ENCODE measurements around the gene CHID1.

Gene CHID1

DNA sequence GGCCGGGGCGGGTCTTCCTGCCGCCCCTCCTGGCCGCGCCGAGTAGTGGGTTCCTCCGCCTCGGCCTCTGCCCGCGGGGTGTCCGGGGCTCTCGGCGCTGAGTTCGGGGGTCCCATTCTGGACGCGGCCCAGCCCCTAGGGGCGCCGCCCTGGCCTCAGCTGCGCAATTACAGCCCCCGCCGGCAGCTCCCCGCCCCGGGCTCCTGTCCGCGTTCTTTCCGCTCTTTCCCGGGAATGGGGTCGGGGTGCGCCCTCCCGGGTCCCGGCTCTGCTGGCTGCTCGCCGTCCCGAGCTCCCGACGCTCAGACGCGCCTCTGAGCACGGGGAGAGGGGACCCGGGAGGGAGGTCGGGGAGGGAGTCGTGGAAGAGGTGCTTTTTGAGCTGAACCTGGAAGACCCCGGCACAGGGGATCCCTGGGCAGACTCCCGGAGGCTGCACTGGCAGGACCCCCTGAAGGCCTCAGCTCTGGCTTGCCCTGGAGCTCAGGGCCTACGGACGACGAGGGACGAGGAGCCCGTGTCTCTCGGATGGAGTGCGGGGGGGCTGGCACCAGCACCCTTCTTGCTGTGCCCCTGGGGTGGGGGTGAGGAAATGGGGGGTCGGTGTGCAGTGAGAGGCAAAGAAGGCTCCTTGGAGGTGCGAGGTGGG, 67.4 kb downstream of the CHID1 start:
- Histone ChIP-seq H2AK5ac (ENCODE audit: low read length, severe bottlenecking) (peak overlapping the region; percentile 72), H3K9me3 (ENCODE audit: control insufficient read depth, low read length) (no peaks in the 10 kb centered on the region), H4K8ac (ENCODE audit: low read length) (peak overlapping the region; percentile 79), H3K36me3 (ENCODE audit: control insufficient read depth in 1 of 2, insufficient read depth in 2 of 2, low read depth in 1 of 2, low read length in 2 of 2) (peaks cover 31 to 35% of the 10 kb centered on the region in 2 experiments), H3K4me1 (ENCODE audit: control insufficient read depth, insufficient read depth, low read depth, low read length) (peaks cover 67% of the 10 kb centered on the region), H2BK120ac (ENCODE audit: low read depth, low read length) (peak overlapping the region; percentile 100), H3K4ac (ENCODE audit: low read depth in 1 of 2, low read length in 2 of 2) (peak overlapping the region; percentile 79 to 96), H3K14ac (ENCODE audit: low read length in 2 of 2) (peak overlapping the region in 1 of 2 experiments; percentile 80), H3K18ac (ENCODE audit: low read depth in 1 of 2, low read length in 2 of 2) (peak overlapping the region; percentile 98 to 99), H2BK5ac (ENCODE audit: low read depth, low read length, poor library complexity, severe bottlenecking) (peak overlapping the region; percentile 75), H3K4me2 (ENCODE audit: low read length, poor library complexity, severe bottlenecking) (peak overlapping the region; percentile 93), H2BK15ac (ENCODE audit: low read depth, poor library complexity, severe bottlenecking) (peak overlapping the region; percentile 99), H3K4me3 (ENCODE audit: insufficient read depth in 1 of 2, low read depth in 1 of 2, low read length in 2 of 2) (peak overlapping the region; percentile 90 to 94), H3K23ac (ENCODE audit: low read length in 2 of 2) (peak overlapping the region in 1 of 2 experiments; percentile 9), H3K27ac (ENCODE audit: low read length, poor library complexity, severe bottlenecking) (peak overlapping the region; percentile 99), H4K91ac (ENCODE audit: low read length) (peak overlapping the region; percentile 97), H3K9ac (ENCODE audit: low read length) (peak overlapping the region; percentile 96), H3K79me1 (replicated peaks; ENCODE audit: low read length, poor library complexity, severe bottlenecking) (peaks cover 9% of the 10 kb centered on the region), H2AFZ (ENCODE audit: low read depth, low read length) (no peak overlapping the region), H3K27me3 (ENCODE audit: control insufficient read depth in 1 of 2, insufficient read depth in 1 of 2, low read length in 2 of 2) (no peaks in the 10 kb centered on the region), H2BK12ac (ENCODE audit: low read length in 2 of 2) (peak overlapping the region; percentile 75 to 81)
- WGBS = 1% methylated on average over 47 of the region's 53 CpGs
- peak; percentile 48 for DNase-seq

DNA sequence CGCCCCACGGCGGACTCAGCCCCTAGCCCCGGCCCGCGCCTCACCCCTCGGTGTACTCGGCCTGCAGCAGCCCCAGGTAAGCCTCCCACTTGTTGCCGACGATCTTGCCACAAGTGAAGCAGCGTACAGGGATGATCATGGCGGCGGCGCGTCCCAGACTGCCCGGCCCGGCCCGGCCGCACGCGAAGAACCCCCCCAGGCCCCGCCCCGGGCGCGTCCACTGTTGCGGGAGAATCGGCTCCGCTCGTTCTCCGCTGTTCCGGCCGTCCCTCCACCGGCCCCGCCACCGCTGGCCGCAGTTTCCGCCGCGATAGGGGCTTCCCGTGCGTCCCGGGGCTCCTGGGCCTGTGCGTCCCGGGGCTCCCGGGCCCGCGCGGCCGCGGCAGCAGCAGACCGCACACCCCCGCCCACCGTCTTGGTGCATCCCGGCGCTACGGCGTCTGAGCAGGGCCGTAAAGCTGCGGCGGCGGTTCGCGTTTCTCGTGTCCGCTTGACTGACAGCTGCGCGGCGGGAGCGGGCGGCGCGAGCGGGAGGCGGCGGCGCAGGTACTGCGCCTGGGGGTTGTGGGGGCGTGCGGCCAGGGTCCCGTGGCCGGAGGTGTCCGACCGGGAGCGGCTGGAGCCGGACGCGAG, 68.1 kb downstream of the CHID1 start, which contains the start of the genes POLR2L and TSPAN4:
Gene POLR2L, minus strand, starts transcription at position 160 of the 633 bp plus-strand sequence. Its CDS starts 21 bp downstream, at position 139.
Gene TSPAN4, plus strand, starts transcription at position 483 of the 633 bp plus-strand sequence. CDS start 7,453 bp downstream, outside the sequence.
- Histone ChIP-seq H3K9ac (ENCODE audit: low read length) (peak within 1 kb of the TSS; percentile 96), H3K18ac (ENCODE audit: low read depth in 1 of 2, low read length in 2 of 2) (peak within 1 kb of the TSS; percentile 98 to 99), H3K79me1 (replicated peaks; ENCODE audit: low read length, poor library complexity, severe bottlenecking) (peaks cover 4% of the 10 kb centered on the region), H3K4ac (ENCODE audit: low read depth in 1 of 2, low read length in 2 of 2) (peak within 1 kb of the TSS; percentile 96), H2AK5ac (ENCODE audit: low read length, severe bottlenecking) (peak within 1 kb of the TSS; percentile 72), H4K8ac (ENCODE audit: low read length) (peak within 1 kb of the TSS; percentile 94), H3K9me3 (ENCODE audit: control insufficient read depth, low read length) (no peaks in the 10 kb centered on the region), H3K4me1 (ENCODE audit: control insufficient read depth, insufficient read depth, low read depth, low read length) (peaks cover 68% of the 10 kb centered on the region), H2BK120ac (ENCODE audit: low read depth, low read length) (peak within 1 kb of the TSS; percentile 100), H3K14ac (ENCODE audit: low read length in 2 of 2) (peak within 1 kb of the TSS in 1 of 2 experiments; percentile 98), H3K4me3 (ENCODE audit: insufficient read depth in 1 of 2, low read depth in 1 of 2, low read length in 2 of 2) (peak within 1 kb of the TSS; percentile 90 to 94), H2BK5ac (ENCODE audit: low read depth, low read length, poor library complexity, severe bottlenecking) (peak within 1 kb of the TSS; percentile 99), H3K4me2 (ENCODE audit: low read length, poor library complexity, severe bottlenecking) (peak within 1 kb of the TSS; percentile 93), H2BK12ac (ENCODE audit: low read length in 2 of 2) (peak within 1 kb of the TSS; percentile 81 to 91), H2BK15ac (ENCODE audit: low read depth, poor library complexity, severe bottlenecking) (peak within 1 kb of the TSS; percentile 99), H3K36me3 (ENCODE audit: control insufficient read depth in 1 of 2, insufficient read depth in 2 of 2, low read depth in 1 of 2, low read length in 2 of 2) (peaks cover 37 to 42% of the 10 kb centered on the region in 2 experiments), H3K23ac (ENCODE audit: low read length in 2 of 2) (peak within 1 kb of the TSS in 1 of 2 experiments; percentile 91), H3K27ac (ENCODE audit: low read length, poor library complexity, severe bottlenecking) (peak within 1 kb of the TSS; percentile 99), H3K27me3 (ENCODE audit: control insufficient read depth in 1 of 2, insufficient read depth in 1 of 2, low read length in 2 of 2) (no peaks in the 10 kb centered on the region), H2AFZ (ENCODE audit: low read depth, low read length) (no peak within 1 kb of the TSS), H4K91ac (ENCODE audit: low read length) (peak within 1 kb of the TSS; percentile 99)
- under 1% methylated on average over 68 of the region's 87 CpGs for WGBS
- peak; percentile 89 for DNase-seq

DNA sequence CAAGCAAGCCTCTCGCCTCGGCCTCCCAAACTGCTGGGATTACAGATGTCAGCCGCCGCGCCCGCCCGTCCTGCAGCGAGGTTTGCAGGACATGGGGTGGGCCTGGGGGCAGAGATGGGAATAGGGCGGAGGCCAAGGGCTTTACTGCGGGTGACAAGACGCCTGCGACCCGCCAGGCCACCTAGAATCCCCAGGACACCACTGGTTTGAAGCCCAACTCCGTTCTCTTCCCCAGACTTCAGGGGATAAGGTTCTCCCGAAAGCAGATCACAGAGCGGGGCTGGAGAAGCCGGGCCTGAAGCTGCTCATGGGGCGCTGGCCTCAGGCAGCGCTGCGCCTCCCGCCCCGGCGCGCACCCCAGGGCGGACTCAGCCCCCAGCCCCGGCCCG, 68.6 kb downstream of the CHID1 start:
- peak overlapping the region; percentile 60 for H3K4me2 ChIP-seq (ENCODE audit: low read length, poor library complexity, severe bottlenecking)
- H3K9ac ChIP-seq (ENCODE audit: low read length) = peak overlapping the region; percentile 96

More for the DNA sequence above, 68.6 kb downstream of the CHID1 start:
- WGBS = under 1% methylated on average over 25 of the region's 27 CpGs
- peak overlapping the region; percentile 42 for H3K27ac ChIP-seq (ENCODE audit: low read length, poor library complexity, severe bottlenecking)
- peaks cover 42 to 45% of the 10 kb centered on the region in 2 experiments for H3K36me3 ChIP-seq (ENCODE audit: control insufficient read depth in 1 of 2, insufficient read depth in 2 of 2, low read depth in 1 of 2, low read length in 2 of 2)
- H3K9me3 ChIP-seq (ENCODE audit: control insufficient read depth, low read length) = no peaks in the 10 kb centered on the region
- no peaks in the 10 kb centered on the region for H3K27me3 ChIP-seq (ENCODE audit: control insufficient read depth in 1 of 2, insufficient read depth in 1 of 2, low read length in 2 of 2)
- H4K91ac ChIP-seq (ENCODE audit: low read length) = peak overlapping the region; percentile 36
- H3K79me1 ChIP-seq (replicated peaks; ENCODE audit: low read length, poor library complexity, severe bottlenecking) = peaks cover 1% of the 10 kb centered on the region
- H2BK5ac ChIP-seq (ENCODE audit: low read depth, low read length, poor library complexity, severe bottlenecking) = no peak overlapping the region
- H4K8ac ChIP-seq (ENCODE audit: low read length) = no peak overlapping the region
- H3K14ac ChIP-seq (ENCODE audit: low read length in 2 of 2) = peak overlapping the region in 1 of 2 experiments; percentile 98
- peak overlapping the region in 1 of 2 experiments; percentile 84 for H3K23ac ChIP-seq (ENCODE audit: low read length in 2 of 2)
- H2BK120ac ChIP-seq (ENCODE audit: low read depth, low read length) = no peak overlapping the region
- no peak overlapping the region for H2AFZ ChIP-seq (ENCODE audit: low read depth, low read length)
- H3K4me1 ChIP-seq (ENCODE audit: control insufficient read depth, insufficient read depth, low read depth, low read length) = peaks cover 69% of the 10 kb centered on the region
- no peak overlapping the region for H2BK15ac ChIP-seq (ENCODE audit: low read depth, poor library complexity, severe bottlenecking)
- H3K4me3 ChIP-seq (ENCODE audit: insufficient read depth in 1 of 2, low read depth in 1 of 2, low read length in 2 of 2) = peak overlapping the region; percentile 90 to 94
- peak overlapping the region; percentile 73 to 92 for H3K18ac ChIP-seq (ENCODE audit: low read depth in 1 of 2, low read length in 2 of 2)
- no peak overlapping the region for H2AK5ac ChIP-seq (ENCODE audit: low read length, severe bottlenecking)
- no peak for DNase-seq
- H2BK12ac ChIP-seq (ENCODE audit: low read length in 2 of 2) = peak overlapping the region in 1 of 2 experiments; percentile 61
- H3K4ac ChIP-seq (ENCODE audit: low read depth in 1 of 2, low read length in 2 of 2) = peak overlapping the region in 1 of 2 experiments; percentile 92

All from mesenchymal stem cell (in vitro differentiated cells and primary cell).